Natural killer cell (primary cell): Measurements from ENCODE around the gene STRBP. TPM values are rescaled to one million over a fixed set of nuclear protein-coding genes. Genes with fewer than 3 reads are reported as not detected.

Experiments used
- ATAC-seq, 3 donors: fragments of 150-1000 bp in 2 of 3; fragments of 200-7000 bp in 1 of 3; cut with Tn5 transposase; 1 replicate in 1 of 3; 2 replicates in 2 of 3; pipeline ENCODE4 v1.10.0; 2021; ENCODE audit warnings: mild to moderate bottlenecking in 2 of 3, moderate library complexity in 2 of 3
- DNase-seq, 2 donors: peaks; one replicate each; pipeline versions ENCODE4 v3.0.0 to v3.0.0-alpha.2; 2013 to 2021; ENCODE audit warnings: mixed read lengths in 1 of 2
- H3K27ac ChIP-seq: one replicate; pipeline ENCODE4 v1.5.1; 2013; ENCODE audit warnings: mild to moderate bottlenecking, low read length
- H3K27me3 ChIP-seq: one replicate; pipeline ENCODE4 v1.6.1; 2013; ENCODE audit warnings: low read length; ENCODE audit not compliant: control insufficient read depth, insufficient read depth
- H3K36me3 ChIP-seq: one replicate; pipeline ENCODE4 v1.6.1; 2013; ENCODE audit warnings: low read length; ENCODE audit not compliant: control insufficient read depth, insufficient read depth
- H3K4me1 ChIP-seq: one replicate; pipeline ENCODE4 v1.6.1; 2013; ENCODE audit warnings: low read length; ENCODE audit not compliant: control insufficient read depth, insufficient read depth
- H3K4me3 ChIP-seq: one replicate; pipeline ENCODE4 v1.5.1; 2013; ENCODE audit warnings: low read length
- H3K9me3 ChIP-seq: one replicate; pipeline ENCODE4 v1.6.1; 2013; ENCODE audit warnings: low read length; ENCODE audit not compliant: control insufficient read depth, insufficient read depth
- H3K27ac Mint-ChIP-seq, 2 donors: one replicate each; pipeline ENCODE4 v1.8.0; 2022; ENCODE audit warnings: mild to moderate bottlenecking in 2 of 2, mixed read lengths in 2 of 2, moderate library complexity in 1 of 2
- H3K27me3 Mint-ChIP-seq, 2 donors: one replicate each; pipeline ENCODE4 v1.8.0; 2022; ENCODE audit warnings: low read depth in 2 of 2, mixed read lengths in 2 of 2
- H3K36me3 Mint-ChIP-seq: one replicate; pipeline ENCODE4 v1.8.0; 2022; ENCODE audit warnings: mixed read lengths
- H3K4me1 Mint-ChIP-seq, 2 donors: one replicate each; pipeline ENCODE4 v1.8.0; 2022; ENCODE audit warnings: mixed read lengths in 2 of 2
- H3K4me3 Mint-ChIP-seq: one replicate; pipeline ENCODE4 v1.8.0; 2022; ENCODE audit warnings: mild to moderate bottlenecking, moderate library complexity, mixed read lengths
- H3K9me3 Mint-ChIP-seq, 2 donors: one replicate each; pipeline ENCODE4 v1.8.0; 2022; ENCODE audit warnings: mixed read lengths in 2 of 2
- WGBS: methylation state at CpG from one replicate; pipeline ENCODE4 v1.1.7; 2013; ENCODE audit warnings: missing lambda C conversion rate; ENCODE audit not compliant: insufficient coverage; 5-methylcytosine and 5-hydroxymethylcytosine counted together
- intact Hi-C: fragments of 100-400 bp; cut with micrococcal nuclease; formaldehyde crosslinking; loops from one replicate; pipeline ENCODE4 v1.14.2; 2022
- total RNA-seq, 4 donors: library from RNA; stranded (reverse); fragments of 120-200 nt in 1 of 4; gene quantifications; one replicate each; pipeline versions ENCODE4 v1.2.3 to v1.2.4, GENCODE V29; 2013 to 2022
- TF ChIP-seq, protein P1 (sequence below): fragments of 200-600 bp; IDR thresholded peaks from one replicate; pipeline ENCODE4 v1.8.0; 2022; ENCODE audit warnings: antibody characterized with exemption

STRBP gene
- total RNA-seq, 3 donors from 2014 or later (not counting 1 experiment from before 2014, with no cell fraction given), result 6.0 to 8.3 (median 7.9) TPM

- DNase-seq (peak in 1 of 2 donors; percentile 3), ATAC-seq (peak in 1 of 3 donors; percentile 45)
- Mint-ChIP-seq H3K9me3 (no peaks in the 10 kb centered on the region), H3K36me3 (no peaks in the 10 kb centered on the region), H3K27ac (peak overlapping the region in 1 of 2 donors; percentile 35), H3K27me3 (no peaks in the 10 kb centered on the region), H3K4me1 (peaks cover 6 to 17% of the 10 kb centered on the region in 2 donors), H3K4me3 (no peak overlapping the region)
- peak overlapping the region; percentile 70 for H3K27ac ChIP-seq
- intact Hi-C loops, result no loop called here
- H3K4me3 ChIP-seq, result no peak overlapping the region
- WGBS, result no CpG with 5 or more reads among the region's 1 CpG
- TF ChIP-seq, protein P1, sequence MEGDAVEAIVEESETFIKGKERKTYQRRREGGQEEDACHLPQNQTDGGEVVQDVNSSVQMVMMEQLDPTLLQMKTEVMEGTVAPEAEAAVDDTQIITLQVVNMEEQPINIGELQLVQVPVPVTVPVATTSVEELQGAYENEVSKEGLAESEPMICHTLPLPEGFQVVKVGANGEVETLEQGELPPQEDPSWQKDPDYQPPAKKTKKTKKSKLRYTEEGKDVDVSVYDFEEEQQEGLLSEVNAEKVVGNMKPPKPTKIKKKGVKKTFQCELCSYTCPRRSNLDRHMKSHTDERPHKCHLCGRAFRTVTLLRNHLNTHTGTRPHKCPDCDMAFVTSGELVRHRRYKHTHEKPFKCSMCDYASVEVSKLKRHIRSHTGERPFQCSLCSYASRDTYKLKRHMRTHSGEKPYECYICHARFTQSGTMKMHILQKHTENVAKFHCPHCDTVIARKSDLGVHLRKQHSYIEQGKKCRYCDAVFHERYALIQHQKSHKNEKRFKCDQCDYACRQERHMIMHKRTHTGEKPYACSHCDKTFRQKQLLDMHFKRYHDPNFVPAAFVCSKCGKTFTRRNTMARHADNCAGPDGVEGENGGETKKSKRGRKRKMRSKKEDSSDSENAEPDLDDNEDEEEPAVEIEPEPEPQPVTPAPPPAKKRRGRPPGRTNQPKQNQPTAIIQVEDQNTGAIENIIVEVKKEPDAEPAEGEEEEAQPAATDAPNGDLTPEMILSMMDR, result no peak
- no peaks in the 10 kb centered on the region for H3K27me3 ChIP-seq
- no peaks in the 10 kb centered on the region for H3K4me1 ChIP-seq
- H3K36me3 ChIP-seq, result no peaks in the 10 kb centered on the region
- H3K9me3 ChIP-seq, result no peaks in the 10 kb centered on the region
Measured at GRCh38 chr9:123174887-123175518, 93.4 kb downstream of the STRBP start.

- TF ChIP-seq, protein P1, result no peak
- WGBS, result no CpG with 5 or more reads among the region's 1 CpG
Measured at GRCh38 chr9:123174079-123174478, 94.3 kb downstream of the STRBP start.

GRCh38 chr9:123169926-123170325 is 98.5 kb downstream of the STRBP start:
- Mint-ChIP-seq H3K9me3 (no peaks in the 10 kb centered on the region), H3K27me3 (no peaks in the 10 kb centered on the region), H3K36me3 (no peaks in the 10 kb centered on the region), H3K27ac (no peak overlapping the region), H3K4me3 (no peak overlapping the region), H3K4me1 (peaks cover 6 to 7% of the 10 kb centered on the region in 2 donors)
- Histone ChIP-seq H3K4me1 (no peaks in the 10 kb centered on the region), H3K27ac (no peak overlapping the region), H3K36me3 (no peaks in the 10 kb centered on the region), H3K9me3 (no peaks in the 10 kb centered on the region), H3K27me3 (no peaks in the 10 kb centered on the region), H3K4me3 (no peak overlapping the region)
- ATAC-seq, result no peak
- DNase-seq, result no peak
- TF ChIP-seq, protein P1, result no peak
- intact Hi-C loops, result no loop called here
- WGBS, result 100% methylated on average over 2 of the region's 3 CpGs

More at GRCh38 chr9:123174079-123174478, 94.3 kb downstream of the STRBP start:
- ATAC-seq (no peak), DNase-seq (no peak)
- Mint-ChIP-seq H3K27me3 (no peaks in the 10 kb centered on the region), H3K27ac (peak overlapping the region in 1 of 2 donors; percentile 35), H3K9me3 (no peaks in the 10 kb centered on the region), H3K36me3 (no peaks in the 10 kb centered on the region), H3K4me3 (no peak overlapping the region), H3K4me1 (peaks cover 6 to 17% of the 10 kb centered on the region in 2 donors)
- Histone ChIP-seq H3K4me3 (no peak overlapping the region), H3K36me3 (no peaks in the 10 kb centered on the region), H3K9me3 (no peaks in the 10 kb centered on the region), H3K27ac (peak overlapping the region; percentile 70), H3K27me3 (no peaks in the 10 kb centered on the region), H3K4me1 (no peaks in the 10 kb centered on the region)
- intact Hi-C loops, result no loop called here

GRCh38 chr9:123168586-123168985 is 99.8 kb downstream of the STRBP start:
- no peak overlapping the region for H3K27ac ChIP-seq
- H3K4me1 Mint-ChIP-seq, result no peaks in the 10 kb centered on the region
- no peaks in the 10 kb centered on the region for H3K4me1 ChIP-seq
- H3K4me3 Mint-ChIP-seq, result no peak overlapping the region
- no peaks in the 10 kb centered on the region for H3K36me3 ChIP-seq
- no peaks in the 10 kb centered on the region for H3K27me3 ChIP-seq
- H3K9me3 Mint-ChIP-seq, result no peaks in the 10 kb centered on the region
- DNase-seq (no peak), ATAC-seq (no peak)
- H3K36me3 Mint-ChIP-seq, result no peaks in the 10 kb centered on the region
- intact Hi-C loops, result no loop called here
- H3K4me3 ChIP-seq, result no peak overlapping the region
- TF ChIP-seq, protein P1, result no peak
- H3K27ac Mint-ChIP-seq, result no peak overlapping the region
- H3K27me3 Mint-ChIP-seq, result no peaks in the 10 kb centered on the region
- 94% methylated on average over 2 of the region's 2 CpGs for WGBS
- H3K9me3 ChIP-seq, result no peaks in the 10 kb centered on the region
